HCT116 (cell line): ENCODE results near the gene PKD2. TPM values are rescaled to one million over a fixed set of nuclear protein-coding genes. Genes with fewer than 3 reads are reported as not detected.

Experiments
- ATAC-seq: fragments of 200-7000 bp; cut with Tn5 transposase; 2 replicates; pipeline ENCODE4 v1.9.1; 2020; ENCODE audit warnings: mild to moderate bottlenecking, moderate library complexity
- BruUV-seq: library from RNA; stranded (reverse); fragments of 400-500 nt; replicated peaks from 2 replicates; lab custom pipeline; 2021; lab: Mats Ljungman, UMichigan
- CTCF ChIA-PET: fragments of 300-600 bp; sonication (Branson Sonifier 250); formaldehyde crosslinking; loops from one replicate; lab custom pipeline; 2021; ENCODE audit warnings: antibody characterized with exemption; lab: Charles Lee
- POLR2A ChIA-PET: fragments of 300-600, 350-600 bp; sonication (Branson Sonifier 250); formaldehyde crosslinking; loops from one replicate; lab custom pipeline; 2021; ENCODE audit warnings: antibody characterized with exemption; lab: Charles Lee
- RAD21 ChIA-PET, 2 experiments: fragments of 300-600 bp; sonication (Branson Sonifier 250); formaldehyde crosslinking; loops; one replicate each; lab custom pipeline; 2023; ENCODE audit warnings: low total read pairs in 2 of 2; ENCODE audit not compliant: uncharacterized antibody in 2 of 2, unreplicated experiment in 2 of 2, low non-redundant PET in 1 of 2; lab: Charles Lee
- DNase-seq: peaks from one replicate; pipeline ENCODE4 v3.0.0-alpha.2; 2010; ENCODE audit warnings: low read depth, low spot score
- H2AFZ ChIP-seq: fragments of 200-600 bp; shearing (Covaris generic), sonication (generic); 2 replicates; pipeline ENCODE4 v1.6.1; 2017; ENCODE audit warnings: low read depth, mixed run types, mixed read lengths, antibody characterized with exemption, low read length; ENCODE audit not compliant: poor library complexity, severe bottlenecking
- H3K27ac ChIP-seq: 2 replicates; pipeline ENCODE4 v1.5.1; 2012; ENCODE audit warnings: low read depth, low read length
- H3K27me3 ChIP-seq: fragments of 200-600 bp; sonication (generic); 2 replicates; pipeline ENCODE4 v1.6.1; 2016; ENCODE audit warnings: mixed run types, low read length, mixed read lengths; ENCODE audit not compliant: insufficient read depth
- H3K36me3 ChIP-seq, 2 experiments: fragments of 200-500 bp in 1 of 2; fragments of 200-600 bp in 1 of 2; sonication (Bioruptor generic) in 1 of 2; sonication (generic) in 1 of 2; 2 replicates each; pipeline versions ENCODE4 v1.5.1 to v1.6.1; 2014 to 2016; ENCODE audit warnings: low read length in 2 of 2, inconsistent platforms in 1 of 2, mixed read lengths in 1 of 2, mixed run types in 1 of 2; ENCODE audit not compliant: insufficient read depth in 2 of 2, control insufficient read depth in 1 of 2
- H3K4me1 ChIP-seq, 2 experiments: fragments of 200-600 bp in 1 of 2; sonication (generic) in 1 of 2; 2 replicates each; pipeline versions ENCODE4 v1.5.1 to v1.6.1; 2012 to 2017; ENCODE audit warnings: low read length in 2 of 2, inconsistent platforms in 1 of 2, mild to moderate bottlenecking in 1 of 2, mixed read lengths in 1 of 2, mixed run types in 1 of 2, moderate library complexity in 1 of 2; ENCODE audit not compliant: insufficient read depth in 2 of 2, control insufficient read depth in 1 of 2
- H3K4me2 ChIP-seq: fragments of 200-600 bp; sonication (generic); 2 replicates; pipeline ENCODE4 v1.6.1; 2017; ENCODE audit warnings: mixed run types, low read length, mixed read lengths
- H3K4me3 ChIP-seq, 2 experiments: fragments of 200-600 bp in 1 of 2; sonication (generic) in 1 of 2; replicated peaks in 1 of 2; 2 replicates each; pipeline ENCODE4 v1.5.1; 2011 to 2016; ENCODE audit warnings: low read length in 2 of 2, control low read depth in 1 of 2, low read depth in 1 of 2, mild to moderate bottlenecking in 1 of 2, mixed read lengths in 1 of 2, mixed run types in 1 of 2
- H3K79me2 ChIP-seq: fragments of 200-600 bp; sonication (generic); 2 replicates; pipeline ENCODE4 v1.6.1; 2017; ENCODE audit warnings: mild to moderate bottlenecking, mixed run types, low read length, moderate library complexity, mixed read lengths; ENCODE audit not compliant: insufficient read depth
- H3K9ac ChIP-seq: fragments of 200-600 bp; sonication (generic); 2 replicates; pipeline ENCODE4 v1.6.1; 2016; ENCODE audit warnings: low read length, mixed read lengths
- H3K9me2 ChIP-seq: fragments of 200-600 bp; sonication (generic), shearing (Covaris generic); 2 replicates; pipeline ENCODE4 v1.6.1; 2017; ENCODE audit warnings: mixed run types, mild to moderate bottlenecking, moderate library complexity; ENCODE audit not compliant: insufficient read depth
- H3K9me3 ChIP-seq, 2 experiments: fragments of 200-500 bp in 1 of 2; fragments of 200-600 bp in 1 of 2; sonication (Bioruptor generic) in 1 of 2; sonication (generic) in 1 of 2; 2 replicates each; pipeline ENCODE4 v1.6.1; 2014 to 2017; ENCODE audit warnings: low read length in 2 of 2, mixed read lengths in 2 of 2, inconsistent platforms in 1 of 2, low read depth in 1 of 2, mild to moderate bottlenecking in 1 of 2, mixed run types in 1 of 2, moderate library complexity in 1 of 2; ENCODE audit not compliant: control insufficient read depth in 1 of 2, insufficient read depth in 1 of 2
- H4K20me1 ChIP-seq: fragments of 200-600 bp; sonication (generic), shearing (Covaris generic); 2 replicates; pipeline ENCODE4 v1.6.1; 2017; ENCODE audit warnings: mixed run types, mild to moderate bottlenecking, moderate library complexity; ENCODE audit not compliant: insufficient read depth
- FOSL1 ChIP-seq: IDR thresholded peaks from 2 replicates; pipeline ENCODE4 v1.6.1; 2012; ENCODE audit warnings: low read depth
- POLR2AphosphoS5 ChIP-seq: IDR thresholded peaks from 2 replicates; pipeline ENCODE4 v1.6.1; 2011; ENCODE audit warnings: mild to moderate bottlenecking, low read depth, low read length, moderate library complexity
- RAD21 ChIP-seq: IDR thresholded peaks from 2 replicates; pipeline ENCODE4 v1.6.1; 2012; ENCODE audit warnings: low read depth, mild to moderate bottlenecking
- intact Hi-C: fragments of 100-400 bp; cut with micrococcal nuclease; formaldehyde crosslinking; loops from 2 replicates; pipeline ENCODE4 v1.10.0; 2022
- total RNA-seq: library from RNA; stranded (reverse); gene quantifications from one replicate; pipeline ENCODE4 v1.2.1, GENCODE V29; 2021; ENCODE audit not compliant: unreplicated experiment
- TF ChIP-seq, protein P1 (sequence below), 3 experiments: fragments of 200-600 bp in 1 of 3; sonication (generic) in 1 of 3; IDR thresholded peaks in 2 of 3; conservative IDR thresholded peaks in 1 of 3; 2 replicates each; pipeline ENCODE4 v1.5.1; 2012 to 2017; ENCODE audit warnings: low read depth in 2 of 3, low read length in 2 of 3, antibody characterized with exemption in 1 of 3, borderline replicate concordance in 1 of 3, control low read depth in 1 of 3, mild to moderate bottlenecking in 1 of 3, mixed read lengths in 1 of 3, mixed run types in 1 of 3, moderate library complexity in 1 of 3; ENCODE audit not compliant: insufficient read depth in 1 of 3
- TF ChIP-seq, protein P2 (sequence below): IDR thresholded peaks from 2 replicates; pipeline ENCODE4 v1.6.1; 2012; ENCODE audit warnings: low read depth

PKD2 gene
- total RNA-seq, 1 experiment from 2014 or later: 10.1 TPM

DNA sequence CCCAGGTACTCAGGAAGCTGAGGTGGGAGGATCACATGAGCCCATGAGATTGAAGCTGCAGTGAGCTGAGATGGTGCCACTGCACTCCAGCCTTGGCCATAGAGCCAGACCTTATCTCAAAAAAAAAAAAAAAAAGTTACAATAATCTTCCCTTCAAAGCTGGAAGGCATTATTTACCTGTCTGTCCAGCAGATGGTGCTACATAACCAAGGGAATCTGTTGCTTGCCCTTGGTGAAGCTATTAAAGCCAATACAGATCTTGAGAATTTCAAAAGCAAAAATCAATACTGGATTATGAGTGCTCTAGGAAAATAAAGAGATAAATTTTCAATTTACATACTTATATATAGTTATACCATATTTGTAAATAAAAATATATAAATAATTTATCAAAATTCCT, 25.9 kb downstream of the PKD2 start:
- Histone ChIP-seq H2AFZ (no peak overlapping the region), H3K4me1 (no peaks in the 10 kb centered on the region), H3K4me3 (no peak overlapping the region), H3K79me2 (no peaks in the 10 kb centered on the region), H3K27ac (no peak overlapping the region), H3K9ac (no peak overlapping the region), H3K36me3 (peaks cover 0 to 3% of the 10 kb centered on the region in 2 experiments; a peak in 1 of 4 replicates), H4K20me1 (no peaks in the 10 kb centered on the region), H3K27me3 (no peaks in the 10 kb centered on the region), H3K4me2 (no peak overlapping the region), H3K9me3 (no peaks in the 10 kb centered on the region), H3K9me2 (no peaks in the 10 kb centered on the region)
- peak; percentile 79 for TF ChIP-seq RAD21
- TF ChIP-seq, protein P1, sequence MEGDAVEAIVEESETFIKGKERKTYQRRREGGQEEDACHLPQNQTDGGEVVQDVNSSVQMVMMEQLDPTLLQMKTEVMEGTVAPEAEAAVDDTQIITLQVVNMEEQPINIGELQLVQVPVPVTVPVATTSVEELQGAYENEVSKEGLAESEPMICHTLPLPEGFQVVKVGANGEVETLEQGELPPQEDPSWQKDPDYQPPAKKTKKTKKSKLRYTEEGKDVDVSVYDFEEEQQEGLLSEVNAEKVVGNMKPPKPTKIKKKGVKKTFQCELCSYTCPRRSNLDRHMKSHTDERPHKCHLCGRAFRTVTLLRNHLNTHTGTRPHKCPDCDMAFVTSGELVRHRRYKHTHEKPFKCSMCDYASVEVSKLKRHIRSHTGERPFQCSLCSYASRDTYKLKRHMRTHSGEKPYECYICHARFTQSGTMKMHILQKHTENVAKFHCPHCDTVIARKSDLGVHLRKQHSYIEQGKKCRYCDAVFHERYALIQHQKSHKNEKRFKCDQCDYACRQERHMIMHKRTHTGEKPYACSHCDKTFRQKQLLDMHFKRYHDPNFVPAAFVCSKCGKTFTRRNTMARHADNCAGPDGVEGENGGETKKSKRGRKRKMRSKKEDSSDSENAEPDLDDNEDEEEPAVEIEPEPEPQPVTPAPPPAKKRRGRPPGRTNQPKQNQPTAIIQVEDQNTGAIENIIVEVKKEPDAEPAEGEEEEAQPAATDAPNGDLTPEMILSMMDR (IDR thresholded peaks at IDR 0.05 in 2 of 3, conservative IDR thresholded peaks at IDR 0.05 in 1 of 3; ENCODE audit: borderline replicate concordance in 1 of 3, insufficient read depth in 1 of 3, low read depth in 2 of 3, low read length in 2 of 3): peak; percentile 60 to 71 (median 61)
- TF ChIP-seq FOSL1: no peak
- no TSS peak for BruUV-seq
- ChIA-PET RAD21 (interaction anchor here (1.3 to 1.7 kb wide), 3 partner anchors 174 to 179 kb away, joined by 3 to 17 read pairs (median 15); no protein-coding TSS in a partner anchor), CTCF (interaction anchor here (0.5 to 2.1 kb wide), 34 partner anchors 9 to 506 kb away, joined by 3 to 74 read pairs (median 4); partner anchors contain the start of gene PYURF), POLR2A (interaction anchor here (1.1 kb wide), 1 partner anchor 71 kb away, joined by 3 read pairs; no protein-coding TSS in a partner anchor)
- intact Hi-C loops: loop anchor here (1.0 to 5.0 kb wide), 3 partner anchors 179 to 481 kb away; partner anchors contain the start of gene HERC5
- DNase-seq: peak; percentile 34
- ATAC-seq: peak; percentile 68

DNA sequence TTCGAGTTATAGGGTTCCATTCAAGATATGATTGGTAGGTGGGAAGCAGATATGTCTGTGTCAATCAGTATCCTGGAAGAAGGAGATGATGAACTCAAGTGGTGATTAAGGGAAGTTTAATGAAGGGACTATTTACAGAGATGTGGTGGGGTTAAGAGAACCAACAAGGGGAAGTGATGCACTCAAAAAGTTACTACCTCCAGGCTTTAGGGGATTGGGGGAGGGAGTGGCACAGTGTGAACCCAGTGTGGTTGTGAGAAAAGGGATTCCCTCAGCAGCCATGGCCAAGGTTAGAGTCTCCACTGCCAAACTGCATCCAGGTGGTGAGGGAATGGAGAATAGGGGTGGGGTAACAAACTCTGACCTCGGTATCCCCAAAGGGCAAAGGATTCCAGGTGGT, 27.9 kb downstream of the PKD2 start:
- no peak overlapping the region for H2AFZ ChIP-seq
- RAD21 ChIA-PET: no interaction called here
- no TSS peak for BruUV-seq
- H3K36me3 ChIP-seq: peaks cover 8 to 15% of the 10 kb centered on the region in 2 experiments; a peak in 3 of 4 replicates
- DNase-seq (no peak), ATAC-seq (no peak)
- no peaks in the 10 kb centered on the region for H3K27me3 ChIP-seq
- H3K4me3 ChIP-seq: no peak overlapping the region
- no peak overlapping the region for H3K27ac ChIP-seq
- no peaks in the 10 kb centered on the region for H3K4me1 ChIP-seq
- no peaks in the 10 kb centered on the region for H3K79me2 ChIP-seq
- no peaks in the 10 kb centered on the region for H4K20me1 ChIP-seq
- POLR2A ChIA-PET: no interaction called here
- TF ChIP-seq, protein P1 (IDR thresholded peaks at IDR 0.05 in 2 of 3, conservative IDR thresholded peaks at IDR 0.05 in 1 of 3; ENCODE audit: borderline replicate concordance in 1 of 3, insufficient read depth in 1 of 3, low read depth in 2 of 3, low read length in 2 of 3): no peak
- TF ChIP-seq, protein P2, sequence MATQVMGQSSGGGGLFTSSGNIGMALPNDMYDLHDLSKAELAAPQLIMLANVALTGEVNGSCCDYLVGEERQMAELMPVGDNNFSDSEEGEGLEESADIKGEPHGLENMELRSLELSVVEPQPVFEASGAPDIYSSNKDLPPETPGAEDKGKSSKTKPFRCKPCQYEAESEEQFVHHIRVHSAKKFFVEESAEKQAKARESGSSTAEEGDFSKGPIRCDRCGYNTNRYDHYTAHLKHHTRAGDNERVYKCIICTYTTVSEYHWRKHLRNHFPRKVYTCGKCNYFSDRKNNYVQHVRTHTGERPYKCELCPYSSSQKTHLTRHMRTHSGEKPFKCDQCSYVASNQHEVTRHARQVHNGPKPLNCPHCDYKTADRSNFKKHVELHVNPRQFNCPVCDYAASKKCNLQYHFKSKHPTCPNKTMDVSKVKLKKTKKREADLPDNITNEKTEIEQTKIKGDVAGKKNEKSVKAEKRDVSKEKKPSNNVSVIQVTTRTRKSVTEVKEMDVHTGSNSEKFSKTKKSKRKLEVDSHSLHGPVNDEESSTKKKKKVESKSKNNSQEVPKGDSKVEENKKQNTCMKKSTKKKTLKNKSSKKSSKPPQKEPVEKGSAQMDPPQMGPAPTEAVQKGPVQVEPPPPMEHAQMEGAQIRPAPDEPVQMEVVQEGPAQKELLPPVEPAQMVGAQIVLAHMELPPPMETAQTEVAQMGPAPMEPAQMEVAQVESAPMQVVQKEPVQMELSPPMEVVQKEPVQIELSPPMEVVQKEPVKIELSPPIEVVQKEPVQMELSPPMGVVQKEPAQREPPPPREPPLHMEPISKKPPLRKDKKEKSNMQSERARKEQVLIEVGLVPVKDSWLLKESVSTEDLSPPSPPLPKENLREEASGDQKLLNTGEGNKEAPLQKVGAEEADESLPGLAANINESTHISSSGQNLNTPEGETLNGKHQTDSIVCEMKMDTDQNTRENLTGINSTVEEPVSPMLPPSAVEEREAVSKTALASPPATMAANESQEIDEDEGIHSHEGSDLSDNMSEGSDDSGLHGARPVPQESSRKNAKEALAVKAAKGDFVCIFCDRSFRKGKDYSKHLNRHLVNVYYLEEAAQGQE: no peak
- TF ChIP-seq RAD21 (no peak), POLR2AphosphoS5 (no peak)
- no peaks in the 10 kb centered on the region for H3K9me2 ChIP-seq
- intact Hi-C loops: no loop called here
- H3K4me2 ChIP-seq: no peak overlapping the region
- no peaks in the 10 kb centered on the region for H3K9me3 ChIP-seq
- no peak overlapping the region for H3K9ac ChIP-seq
- CTCF ChIA-PET: interaction anchor here (1.1 kb wide), 1 partner anchor 177 kb away, joined by 5 read pairs; no protein-coding TSS in a partner anchor
